ENCODE measurements around the gene SAMHD1. TPM values are rescaled to one million over a fixed set of nuclear protein-coding genes. Genes with fewer than 3 reads are reported as not detected.
A peak's percentile ranks its signal among the peaks of the same experiment; 100 is the strongest.

SAMHD1 gene
- total and polyA plus RNA-seq, 2 of the 13 experiments (the other 11 are each of a cell fraction or from before 2014, with no cell fraction given): 16.9 to 43.5 TPM

- TF ChIP-seq ZHX2 (IDR thresholded peaks at IDR 0.05; ENCODE audit: low read depth) (no peak), ZHX2 (CRISPR knock-in tag; IDR thresholded peaks at IDR 0.05; ENCODE audit: borderline replicate concordance) (no peak), PAX8 (CRISPR knock-in tag; IDR thresholded peaks at IDR 0.05; ENCODE audit: borderline replicate concordance) (no peak), HOXA7 (CRISPR knock-in tag; IDR thresholded peaks at IDR 0.05) (no peak), TAF15 (IDR thresholded peaks at IDR 0.05; ENCODE audit: low read depth, low read length, poor library complexity, severe bottlenecking) (no peak), NCOA5 (CRISPR knock-in tag; IDR thresholded peaks at IDR 0.05) (no peak), TEAD2 (CRISPR knock-in tag; IDR thresholded peaks at IDR 0.05) (no peak), ZSCAN21 (CRISPR knock-in tag; IDR thresholded peaks at IDR 0.05; ENCODE audit: borderline replicate concordance) (peak; percentile 23; the same call in 1 of the 2 replicates), TRIM24 (CRISPR knock-in tag; IDR thresholded peaks at IDR 0.05) (no peak), CCAR2 (optimal IDR thresholded peaks at IDR 0.05; ENCODE audit: low read depth, low read length) (peak; percentile 62), FIP1L1 (IDR thresholded peaks at IDR 0.05; ENCODE audit: borderline replicate concordance, insufficient read depth, low read depth, low read length) (0 out of 2 replicates have a peak, but pooled peaks have one; percentile 38), ZFAT (CRISPR knock-in tag; conservative IDR thresholded peaks at IDR 0.05) (no peak), ZNF710 (CRISPR knock-in tag; IDR thresholded peaks at IDR 0.05; ENCODE audit: borderline replicate concordance) (peak; percentile 78; the same call in 1 of the 2 replicates)
- TF ChIP-seq, protein P1, sequence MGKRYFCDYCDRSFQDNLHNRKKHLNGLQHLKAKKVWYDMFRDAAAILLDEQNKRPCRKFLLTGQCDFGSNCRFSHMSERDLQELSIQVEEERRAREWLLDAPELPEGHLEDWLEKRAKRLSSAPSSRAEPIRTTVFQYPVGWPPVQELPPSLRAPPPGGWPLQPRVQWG (CRISPR knock-in tag; IDR thresholded peaks at IDR 0.05; ENCODE audit: borderline replicate concordance, low read depth): no peak
- TF ChIP-seq, protein P2, sequence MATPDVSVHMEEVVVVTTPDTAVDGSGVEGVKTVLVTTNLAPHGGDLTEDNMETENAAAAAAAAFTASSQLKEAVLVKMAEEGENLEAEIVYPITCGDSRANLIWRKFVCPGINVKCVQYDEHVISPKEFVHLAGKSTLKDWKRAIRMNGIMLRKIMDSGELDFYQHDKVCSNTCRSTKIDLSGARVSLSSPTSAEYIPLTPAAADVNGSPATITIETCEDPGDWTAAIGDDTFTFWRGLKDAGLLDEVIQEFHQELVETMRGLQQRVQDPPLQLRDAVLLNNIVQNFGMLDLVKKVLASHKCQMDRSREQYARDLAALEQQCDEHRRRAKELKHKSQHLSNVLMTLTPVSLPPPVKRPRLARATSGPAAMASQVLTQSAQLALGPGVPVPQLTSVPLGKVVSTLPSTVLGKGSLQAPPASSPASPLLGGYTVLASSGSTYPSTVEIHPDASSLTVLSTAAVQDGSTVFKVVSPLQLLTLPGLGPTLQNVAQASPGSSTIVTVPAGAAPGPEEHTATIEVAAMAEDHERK (CRISPR knock-in tag; IDR thresholded peaks at IDR 0.05; ENCODE audit: low read depth): no peak
- TF ChIP-seq, protein P3, sequence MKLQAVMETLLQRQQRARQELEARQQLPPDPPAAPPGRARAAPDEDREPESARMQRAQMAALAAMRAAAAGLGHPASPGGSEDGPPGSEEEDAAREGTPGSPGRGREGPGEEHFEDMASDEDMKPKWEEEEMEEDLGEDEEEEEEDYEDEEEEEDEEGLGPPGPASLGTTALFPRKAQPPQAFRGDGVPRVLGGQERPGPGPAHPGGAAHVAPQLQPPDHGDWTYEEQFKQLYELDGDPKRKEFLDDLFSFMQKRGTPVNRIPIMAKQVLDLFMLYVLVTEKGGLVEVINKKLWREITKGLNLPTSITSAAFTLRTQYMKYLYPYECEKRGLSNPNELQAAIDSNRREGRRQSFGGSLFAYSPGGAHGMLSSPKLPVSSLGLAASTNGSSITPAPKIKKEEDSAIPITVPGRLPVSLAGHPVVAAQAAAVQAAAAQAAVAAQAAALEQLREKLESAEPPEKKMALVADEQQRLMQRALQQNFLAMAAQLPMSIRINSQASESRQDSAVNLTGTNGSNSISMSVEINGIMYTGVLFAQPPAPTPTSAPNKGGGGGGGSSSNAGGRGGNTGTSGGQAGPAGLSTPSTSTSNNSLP (IDR thresholded peaks at IDR 0.05; ENCODE audit: low read depth, low read length): no peak
Observed at GRCh38 chr20:36886859-36887751, 64.4 kb downstream of the SAMHD1 start (continued).
